NCI-H1436 treated with DMSO at 0.1 percent for 48 hours (cell line): Measurements from ENCODE around the gene TEX10.
"Not testable (repeated sequence)": the region's sequence is repeated elsewhere in the genome, so short reads cannot be mapped to it uniquely, and the experiment has no call there.

ENCODE experiments used
- DNase-seq: peaks from one replicate; lab custom pipeline; 2025; lab: John Stamatoyannopoulos, UW

TEX10 gene

DNA sequence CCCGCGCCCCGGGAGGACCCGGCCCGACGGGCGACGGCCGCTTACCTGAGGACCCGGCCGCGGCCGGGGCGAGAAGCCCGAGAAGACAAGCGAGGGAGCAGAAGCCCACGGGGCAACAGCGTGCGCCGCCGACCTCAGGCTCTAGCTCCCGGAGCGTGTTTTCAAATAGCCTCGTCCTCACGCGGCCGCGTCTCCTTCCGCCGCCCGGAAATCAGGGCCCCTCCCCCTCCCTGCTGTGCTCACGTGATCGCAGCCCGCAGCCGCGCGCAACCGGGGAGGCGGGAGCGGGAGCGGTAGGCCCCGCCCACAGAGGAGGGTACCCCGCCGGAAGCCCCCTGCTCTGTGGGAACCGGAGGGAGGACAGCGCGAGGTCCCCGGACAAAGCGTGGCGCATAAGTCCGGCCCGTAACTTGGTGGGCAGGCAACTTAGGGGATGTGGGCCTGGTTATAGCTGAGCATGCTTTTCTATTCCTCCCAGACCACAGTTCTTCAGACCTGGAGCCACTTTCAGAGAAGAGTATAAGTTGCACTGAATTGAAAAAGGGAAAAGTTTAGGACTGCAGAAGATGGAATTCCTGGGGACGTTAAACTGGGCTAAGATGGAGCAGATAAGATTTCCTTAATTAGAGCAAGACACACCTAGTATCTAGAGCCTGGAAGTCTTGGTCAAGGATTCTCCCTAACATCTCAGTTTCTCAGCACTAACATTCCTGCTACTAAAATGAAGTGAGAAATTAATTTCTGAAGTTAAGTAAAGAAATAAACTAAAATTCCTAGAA, at the start of gene TEX10:
TEX10 (minus strand) TSS at position 216 of the 779 bp plus-strand sequence. CDS start 3,579 bp downstream, outside the sequence.
- no peak for DNase-seq

DNA sequence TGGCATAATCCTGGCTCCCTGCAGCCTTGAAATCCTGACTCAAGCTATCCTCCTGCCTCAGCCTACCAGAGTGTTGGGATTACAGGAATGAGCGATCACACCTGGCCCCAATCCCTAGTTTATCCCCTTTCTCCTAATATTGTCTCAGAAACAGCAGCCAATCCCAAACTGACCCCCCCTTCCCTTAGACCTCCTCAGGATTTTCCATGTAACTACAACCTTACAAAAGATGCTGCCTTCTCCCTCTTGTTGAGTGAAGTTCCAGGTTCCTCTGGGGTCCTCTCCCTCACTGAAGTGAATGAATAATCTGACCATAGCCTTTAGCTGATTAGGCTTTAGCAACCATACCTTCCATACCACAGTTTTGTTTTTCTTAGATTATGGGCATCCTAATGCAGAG, 48.3 kb upstream of the TEX10 start:
- no peak for DNase-seq

GRCh38 chr9:100397529-100398266, 45.0 kb upstream of the TEX10 start:
- DNase-seq, result no peak

DNA sequence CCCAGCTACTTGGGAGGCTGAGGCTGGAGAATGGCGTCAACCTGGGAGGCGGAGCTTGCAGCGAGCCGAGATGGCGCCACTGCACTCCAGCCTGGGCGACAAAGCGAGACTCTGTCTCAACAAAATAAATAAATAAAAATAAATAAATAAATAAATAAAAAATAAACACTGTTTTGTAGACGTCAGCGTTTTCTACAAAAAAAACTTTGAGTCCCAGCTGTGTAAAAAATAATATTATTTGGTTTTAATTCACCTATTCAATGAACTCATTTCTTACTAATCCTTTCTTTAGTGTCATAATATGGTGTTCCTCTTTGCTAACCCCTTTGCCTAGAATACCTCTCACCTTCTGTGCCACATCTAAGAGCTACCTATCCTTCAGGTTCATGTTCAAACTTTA, 44.0 kb upstream of the TEX10 start:
- DNase-seq, result no peak

DNA sequence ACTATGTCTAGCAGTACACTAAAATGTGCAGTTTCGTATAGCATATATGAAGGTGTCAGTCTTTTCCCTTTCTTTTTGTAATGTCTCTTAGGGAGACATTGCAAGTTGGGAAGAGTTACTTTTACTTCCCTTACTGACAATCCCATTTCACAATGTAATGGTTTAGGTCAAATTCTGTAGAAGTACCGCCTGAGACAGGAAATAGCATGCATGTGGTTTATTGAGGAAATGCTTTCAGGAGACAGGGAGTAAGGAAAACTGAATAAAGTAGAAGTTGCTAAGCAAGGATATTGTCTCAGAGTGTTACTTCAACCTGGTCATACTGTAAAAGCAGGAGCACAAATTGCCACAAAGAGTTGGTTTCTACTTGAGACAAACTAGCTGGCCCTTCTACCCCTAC, 42.1 kb upstream of the TEX10 start:
- no peak for DNase-seq

DNA sequence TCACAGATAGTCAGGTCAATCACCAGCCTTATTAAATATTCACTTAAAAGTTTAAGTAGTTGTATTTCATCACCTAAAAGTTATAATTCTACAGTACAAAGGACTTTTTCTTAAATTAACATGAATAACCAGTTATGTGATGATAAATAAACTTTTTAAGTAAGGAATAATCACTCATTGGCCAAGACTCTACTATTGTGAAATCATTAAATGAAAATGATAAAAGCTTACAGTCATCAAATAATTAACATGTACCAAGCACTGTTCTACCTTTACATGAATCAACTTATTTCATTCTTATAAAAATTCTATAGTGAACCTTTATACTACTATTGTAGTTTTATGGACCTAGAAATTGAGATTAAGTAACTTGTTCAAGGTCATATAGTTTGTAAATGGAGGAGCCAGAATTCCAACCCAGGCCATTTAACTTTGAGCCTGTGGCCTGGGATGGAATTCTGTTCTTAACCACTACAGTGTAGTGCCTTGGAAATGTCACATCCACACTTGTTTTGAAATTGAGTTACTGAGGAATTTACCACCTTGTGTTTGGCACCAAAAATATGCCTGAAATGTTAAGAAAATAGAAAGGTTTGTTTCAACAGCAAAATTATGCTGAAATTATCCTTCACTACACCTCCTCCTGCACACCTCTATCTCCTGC, 41.4 kb upstream of the TEX10 start:
- no peak for DNase-seq

GRCh38 chr9:100392989-100393388, 40.2 kb upstream of the TEX10 start:
- not testable (repeated sequence) for DNase-seq

DNA sequence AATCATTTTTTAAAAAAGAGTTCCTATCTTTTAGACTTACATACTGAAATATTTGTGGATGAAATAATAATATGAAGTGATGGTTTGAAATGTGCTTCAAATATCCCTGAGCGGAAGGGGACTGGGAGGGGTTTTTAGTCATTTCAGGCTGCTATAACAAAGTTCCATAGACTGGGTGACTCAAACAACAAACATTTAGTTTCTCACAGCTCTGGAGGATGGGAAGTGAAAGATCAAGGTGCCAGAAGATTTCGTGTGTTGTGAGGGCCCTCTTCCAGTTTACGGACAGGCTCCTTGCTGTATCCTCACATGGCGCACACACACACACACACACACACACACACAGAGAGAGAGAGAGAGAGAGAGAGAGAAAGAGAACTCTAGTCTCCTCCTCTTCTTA, 27.1 kb upstream of the TEX10 start:
- DNase-seq, result no peak

- DNase-seq, result no peak
Observed at GRCh38 chr9:100377015-100377414, 24.3 kb upstream of the TEX10 start.

GRCh38 chr9:100375658-100376057, 22.9 kb upstream of the TEX10 start:
- DNase-seq, result no peak

DNA sequence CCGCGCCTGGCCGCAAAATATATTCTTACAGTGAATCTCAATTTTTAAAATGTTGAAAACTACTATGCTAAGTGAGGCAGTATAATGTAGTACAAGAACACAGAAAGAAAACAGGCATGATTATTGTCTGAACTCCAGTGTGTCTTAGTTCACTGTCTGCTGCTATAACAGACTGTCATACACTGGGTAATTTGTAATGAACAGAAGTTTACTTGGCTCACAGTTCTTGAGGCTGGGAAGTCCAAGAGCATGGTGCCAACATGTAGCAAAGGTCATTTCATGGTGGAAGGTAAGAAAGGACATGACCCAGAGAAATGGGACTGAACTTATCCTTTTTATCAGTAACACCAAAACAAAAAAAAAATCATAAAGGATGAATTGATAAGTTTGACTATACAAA, 19.9 kb upstream of the TEX10 start:
- DNase-seq, result no peak

GRCh38 chr9:100370064-100370723, 17.5 kb upstream of the TEX10 start:
- DNase-seq, result no peak

DNA sequence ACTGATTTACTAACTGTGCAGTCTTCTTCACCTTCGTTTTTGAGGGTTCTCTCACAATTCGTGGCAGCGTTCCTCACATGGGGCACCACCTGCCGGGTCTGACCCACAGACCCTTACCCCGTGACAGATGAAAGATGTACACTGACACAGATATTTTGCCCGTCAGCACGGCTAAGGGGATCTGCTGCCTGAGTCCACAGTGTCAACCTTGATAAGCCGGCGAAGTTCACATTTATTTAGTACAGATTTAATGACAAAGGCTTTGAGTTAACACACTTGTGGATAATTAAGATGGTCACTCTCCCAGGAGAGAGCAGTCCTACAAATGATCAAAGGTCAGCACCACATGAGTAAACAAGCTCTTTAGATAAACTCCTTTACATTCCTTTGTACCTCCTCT, 15.9 kb upstream of the TEX10 start:
- no peak for DNase-seq

DNA sequence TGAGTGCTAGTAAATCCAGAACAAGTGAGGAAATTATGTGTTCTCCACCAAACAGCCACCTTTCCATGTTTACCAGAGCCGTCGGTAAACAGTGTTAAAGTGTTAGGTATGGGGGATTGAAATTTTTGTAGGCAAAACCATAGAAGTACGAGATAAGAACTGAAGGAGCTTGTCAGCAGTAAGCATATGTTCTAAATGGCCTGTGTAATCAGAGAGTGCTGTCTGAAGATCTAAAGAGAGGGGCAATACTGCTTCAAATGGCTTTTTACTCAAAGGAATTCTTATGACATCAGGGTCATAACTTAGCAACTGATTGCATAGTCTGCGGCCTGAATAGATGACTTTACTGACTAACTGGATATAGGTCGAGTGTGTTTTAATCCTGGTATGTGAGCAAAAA, 13.4 kb upstream of the TEX10 start:
- DNase-seq, result no peak

GRCh38 chr9:100364013-100364412, 11.3 kb upstream of the TEX10 start:
- no peak for DNase-seq

DNA sequence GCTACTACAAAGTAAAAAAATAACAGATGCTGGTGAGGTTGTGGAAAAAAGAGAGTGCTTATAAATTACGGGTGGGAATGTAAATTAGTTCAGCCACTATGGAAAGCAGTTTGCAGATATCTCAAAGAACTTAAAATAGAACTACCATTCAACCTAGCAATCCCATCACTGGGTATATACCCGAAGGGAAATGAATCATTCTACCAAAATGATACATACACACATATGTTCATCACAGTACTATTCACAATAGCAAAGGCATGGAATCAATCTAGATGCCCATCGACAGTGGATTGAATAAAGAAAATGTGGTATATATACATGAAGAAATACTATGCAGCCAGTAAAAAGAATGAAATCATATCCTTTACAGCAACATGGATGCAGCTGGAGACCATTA, 6.3 kb upstream of the TEX10 start:
- no peak for DNase-seq

- no peak for DNase-seq
Observed at GRCh38 chr9:100357501-100357900, 4.8 kb upstream of the TEX10 start.

GRCh38 chr9:100355561-100355960, 2.8 kb upstream of the TEX10 start:
- no peak for DNase-seq

DNA sequence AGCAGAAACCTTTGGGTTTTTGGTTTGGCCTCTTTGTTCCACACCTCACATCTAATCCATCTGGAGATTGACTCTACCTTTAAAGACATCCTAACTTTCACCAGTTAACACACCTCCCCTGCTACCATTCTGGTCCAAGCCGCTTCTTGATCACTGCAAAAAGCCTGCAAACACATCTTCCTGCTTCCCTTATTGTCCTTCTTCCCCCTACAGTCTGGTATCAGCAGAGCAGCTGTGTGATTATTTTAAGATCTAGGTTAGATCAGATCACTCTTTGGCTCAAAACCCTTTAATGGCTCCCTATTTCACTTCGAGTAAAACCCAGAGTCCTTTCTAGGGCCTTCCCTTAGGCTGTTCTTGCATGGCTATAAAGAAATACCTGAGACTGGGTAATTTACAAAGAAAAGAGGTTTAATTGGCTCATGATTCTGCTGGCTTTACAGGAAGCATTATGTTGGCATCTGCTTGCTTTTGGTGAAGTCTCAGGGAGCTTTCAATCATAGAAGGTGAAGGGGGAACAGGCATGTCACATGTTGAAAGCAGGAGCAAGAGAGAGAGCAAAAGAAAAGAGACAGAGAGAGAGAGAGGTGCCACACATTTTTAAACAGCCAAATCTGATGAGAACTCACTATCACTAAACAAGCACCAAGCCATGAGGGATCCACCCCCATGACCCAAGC, 1.5 kb upstream of the TEX10 start:
- DNase-seq, result no peak

- no peak for DNase-seq
Observed at GRCh38 chr9:100352201-100352726, 478 bp downstream of the TEX10 start.

DNA sequence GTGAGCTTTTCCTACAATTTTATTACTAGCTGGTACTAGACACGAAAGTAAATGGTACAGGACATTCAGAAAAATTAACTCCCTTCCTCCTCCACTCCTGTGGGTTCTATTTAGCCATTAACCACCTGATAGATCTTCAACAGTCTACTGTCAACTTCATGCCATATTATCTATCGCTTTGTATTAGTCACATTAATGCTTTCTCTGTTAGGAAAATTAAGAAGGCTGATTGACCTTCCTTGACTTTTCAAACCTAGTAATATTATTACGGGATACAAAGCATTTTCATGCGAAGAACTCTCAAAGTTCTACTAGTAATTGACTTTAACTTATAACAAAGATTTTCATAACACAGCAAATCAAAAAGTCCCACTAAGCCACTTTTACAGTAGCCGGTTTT, 1.2 kb downstream of the TEX10 start:
- DNase-seq, result no peak

DNA sequence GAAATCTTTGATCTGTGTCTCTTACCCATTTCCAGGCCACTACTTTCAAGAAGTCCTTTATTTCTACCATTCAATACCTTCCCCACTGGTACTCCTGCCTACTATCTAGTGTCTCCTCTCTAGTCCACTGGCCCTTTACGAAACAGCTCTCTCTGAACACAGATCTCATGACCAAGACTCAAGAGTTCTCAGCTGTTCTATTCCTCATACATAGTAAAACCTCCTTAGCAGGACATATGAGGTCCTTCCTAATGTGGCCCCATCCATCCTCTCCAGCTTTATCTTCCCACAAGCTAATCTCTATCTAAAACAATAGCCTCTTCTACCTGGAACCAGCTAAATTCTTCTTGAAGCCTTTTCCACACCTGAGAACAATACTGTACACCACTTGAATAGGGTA, 2.6 kb downstream of the TEX10 start:
- no peak for DNase-seq
